HG02678 (cell line): Measurements from ENCODE around the gene KRT81.
"Not testable (repeated sequence)": the region's sequence is repeated elsewhere in the genome, so short reads cannot be mapped to it uniquely, and the experiment has no call there.

ENCODE experiments used
- ATAC-seq: cut with Tn5 transposase; IDR thresholded peaks from one replicate; pipeline ENCODE4 v1.9.1; 2021; ENCODE audit warnings: mild to moderate bottlenecking, moderate library complexity; ENCODE audit not compliant: unreplicated experiment

Gene KRT81

GRCh38 chr12:52245259-52245961 lies 45.9 kb downstream of the KRT81 start:
- ATAC-seq: no peak

DNA sequence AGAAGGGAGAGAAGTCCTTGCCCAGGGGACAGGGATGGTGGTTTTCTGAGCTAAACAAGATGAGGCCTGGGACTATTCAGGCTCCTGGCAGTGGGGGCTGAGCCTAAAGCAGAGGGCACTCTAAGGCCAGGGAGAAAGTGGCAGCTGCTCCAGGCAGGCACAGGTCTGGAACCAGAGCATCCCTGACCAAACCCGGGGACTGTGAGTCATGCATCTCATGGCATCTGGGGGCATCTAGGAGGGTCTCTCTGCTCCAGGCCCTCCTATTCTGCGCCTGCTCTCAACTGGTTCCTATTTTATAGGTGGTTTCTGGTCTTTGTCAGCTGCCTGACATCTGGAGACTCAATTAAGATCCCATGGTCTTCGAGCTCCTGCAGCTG lies 46.7 kb downstream of the KRT81 start:
- ATAC-seq: peak; percentile 4

DNA sequence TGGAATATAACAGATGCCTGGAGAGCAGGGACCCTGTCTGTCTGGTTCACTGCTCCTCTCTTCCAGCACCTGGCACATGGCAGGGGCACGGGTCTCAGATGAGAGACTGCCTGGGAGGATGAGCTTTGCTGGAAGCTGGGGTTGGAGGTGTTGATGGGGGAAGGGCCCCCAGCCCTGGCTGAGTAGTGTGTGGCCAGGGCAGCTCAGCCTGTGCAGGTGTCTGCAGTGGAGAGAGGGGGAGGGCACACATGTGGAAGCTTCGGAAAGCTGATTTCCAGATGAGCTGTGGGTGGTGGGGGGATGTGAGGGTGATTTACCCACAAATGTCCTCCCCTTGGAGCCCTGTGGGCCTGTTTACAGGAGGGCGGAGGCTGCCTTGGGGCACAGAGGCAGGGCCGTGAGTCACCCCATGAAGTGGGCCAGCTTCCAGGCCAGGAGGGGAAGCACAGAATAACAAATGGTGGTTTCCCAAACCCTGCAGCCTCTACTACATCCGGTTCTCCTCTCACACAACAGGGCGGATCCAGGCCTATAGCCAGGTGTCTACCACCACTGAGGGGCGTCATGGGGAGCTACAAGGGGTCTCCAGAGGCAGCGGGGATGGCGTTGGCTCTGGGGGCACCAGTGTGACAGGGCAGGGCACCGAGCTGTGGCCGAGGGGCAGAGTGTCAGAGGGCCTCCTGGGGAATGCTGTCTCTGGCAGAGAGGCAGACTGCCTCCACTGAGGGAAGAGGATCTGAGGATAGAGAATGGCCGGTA lies 47.3 kb downstream of the KRT81 start:
- ATAC-seq: peak; percentile 93

GRCh38 chr12:52243259-52243855 lies 48.0 kb downstream of the KRT81 start:
- no peak for ATAC-seq

GRCh38 chr12:52242442-52243258 lies 48.7 kb downstream of the KRT81 start:
- ATAC-seq: no peak

- no peak for ATAC-seq
These were observed 50.0 kb downstream of the KRT81 start for GRCh38 chr12:52241205-52241842.

DNA sequence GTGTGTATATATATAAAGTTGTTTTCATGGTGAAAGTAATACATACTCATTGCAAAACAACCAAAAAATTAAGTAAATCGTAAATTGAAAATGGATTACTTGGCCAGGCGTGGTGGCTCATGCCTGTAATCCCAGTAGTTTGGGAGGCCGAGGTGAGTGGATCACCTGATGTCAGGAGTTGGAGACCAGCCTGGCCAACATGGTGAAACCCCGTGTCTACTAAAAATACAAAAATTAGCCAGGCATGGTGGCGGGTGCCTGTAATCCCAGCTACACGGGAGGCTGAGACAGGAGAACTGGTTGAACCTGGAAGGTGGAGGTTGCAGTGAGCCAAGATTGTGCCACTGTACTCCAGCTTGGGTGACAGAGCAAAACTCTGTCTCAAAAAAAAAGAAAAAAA lies 51.1 kb downstream of the KRT81 start:
- ATAC-seq: not testable (repeated sequence)

DNA sequence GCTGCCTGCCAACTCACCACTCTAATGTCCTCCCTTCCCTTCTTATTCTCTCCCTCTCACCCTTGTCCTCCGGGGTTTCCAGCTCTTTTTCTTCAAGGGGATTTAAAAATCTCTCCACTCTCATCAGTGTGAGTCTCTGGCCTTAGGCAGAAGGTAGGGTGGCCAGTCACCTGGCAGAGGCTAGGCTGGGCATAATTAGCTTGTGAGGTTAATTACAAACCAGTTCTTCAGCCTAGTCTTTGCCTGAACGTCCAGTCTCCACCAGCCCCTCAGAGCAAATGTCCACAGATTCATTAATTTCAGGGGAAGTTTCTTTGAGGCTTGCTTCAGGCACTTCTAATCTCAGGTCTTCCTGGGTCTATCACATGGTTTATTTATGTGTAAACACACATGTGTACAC lies 51.6 kb downstream of the KRT81 start:
- no peak for ATAC-seq

GRCh38 chr12:52238916-52239646 lies 52.3 kb downstream of the KRT81 start:
- ATAC-seq: no peak

DNA sequence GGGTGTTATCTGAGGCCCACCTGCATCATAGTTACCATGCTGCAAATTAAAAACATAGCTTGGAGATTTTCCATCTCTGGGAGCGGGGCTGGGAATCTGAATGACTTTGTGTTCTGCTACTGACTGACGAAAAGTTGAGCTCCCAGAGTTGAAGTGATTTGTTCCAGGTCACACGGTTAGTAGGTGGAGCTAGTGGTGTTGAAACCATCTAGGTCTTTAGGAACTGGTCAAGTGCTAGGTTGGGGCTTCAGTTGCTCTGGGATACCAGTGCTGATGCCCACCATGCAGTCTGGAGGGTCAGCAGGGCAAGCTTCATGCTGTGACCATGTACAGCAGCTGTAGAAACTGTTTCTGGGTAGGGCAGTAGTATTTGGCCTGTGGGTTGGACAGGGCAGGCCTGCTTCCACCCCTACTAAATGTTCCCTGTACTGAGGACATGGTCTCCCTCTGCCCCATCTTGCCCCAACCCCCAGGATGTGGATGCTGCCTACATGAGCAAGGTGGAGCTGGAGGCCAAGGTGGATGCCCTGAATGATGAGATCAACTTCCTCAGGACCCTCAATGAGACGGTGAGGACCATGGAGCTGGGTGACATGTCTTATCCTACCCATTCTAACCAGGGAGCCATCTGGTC lies 53.0 kb downstream of the KRT81 start:
- no peak for ATAC-seq

GRCh38 chr12:52236386-52237050 lies 54.8 kb downstream of the KRT81 start:
- ATAC-seq: no peak
